NB4 (cell line): ENCODE measurements around the gene DISP2.

Source experiments
- POLR2A ChIP-seq: IDR thresholded peaks from 2 replicates; pipeline ENCODE4 v1.6.1; 2011; ENCODE audit warnings: mild to moderate bottlenecking; ENCODE audit not compliant: insufficient read length; ENCODE audit errors: extremely low read depth
- TF ChIP-seq, protein P1 (sequence below): IDR thresholded peaks from one replicate; pipeline ENCODE4 v1.5.1; 2012; ENCODE audit warnings: low read depth, low read length

DNA sequence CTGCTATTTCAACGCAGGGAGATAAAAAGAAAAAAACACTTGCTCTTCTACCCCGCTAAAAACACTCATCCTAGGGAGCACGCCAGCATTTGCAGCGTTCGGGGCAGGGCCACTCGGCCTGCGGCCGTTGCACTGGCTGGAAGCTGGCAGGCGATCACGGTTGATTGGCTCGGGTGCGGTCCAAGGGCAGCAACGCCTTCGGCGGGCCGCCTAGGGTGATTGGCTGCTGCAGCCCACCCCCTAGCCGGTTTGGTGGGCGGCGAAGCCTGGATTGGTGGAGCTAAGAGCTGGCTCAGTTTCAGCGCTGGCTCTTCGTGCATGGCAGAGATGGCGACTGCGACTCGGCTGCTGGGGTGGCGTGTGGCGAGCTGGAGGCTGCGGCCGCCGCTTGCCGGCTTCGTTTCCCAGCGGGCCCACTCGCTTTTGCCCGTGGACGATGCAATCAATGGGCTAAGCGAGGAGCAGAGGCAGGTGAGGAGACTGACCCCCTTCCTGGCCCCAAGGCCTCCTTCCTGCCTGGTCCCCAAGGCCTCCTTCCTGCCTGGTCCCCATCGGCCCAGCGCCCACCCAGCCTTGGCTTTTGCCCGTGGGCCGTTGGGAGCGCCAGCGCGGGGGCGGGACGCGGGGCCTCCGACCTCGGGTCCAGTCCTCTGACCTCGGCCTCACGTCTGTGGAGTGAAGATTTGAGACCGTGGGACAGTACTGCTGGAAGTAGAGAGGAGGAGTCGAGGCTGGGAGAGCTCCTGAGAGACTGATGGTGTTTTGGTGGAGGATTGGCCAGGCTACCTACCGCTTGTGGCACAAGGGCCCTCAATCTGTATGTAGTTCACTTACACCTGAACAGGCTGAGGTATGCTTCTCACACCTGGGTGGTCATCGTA, 47.7 kb downstream of the DISP2 start, which contains the start of gene IVD:
- peak; percentile 97 for TF ChIP-seq POLR2A
- TF ChIP-seq, protein P1, sequence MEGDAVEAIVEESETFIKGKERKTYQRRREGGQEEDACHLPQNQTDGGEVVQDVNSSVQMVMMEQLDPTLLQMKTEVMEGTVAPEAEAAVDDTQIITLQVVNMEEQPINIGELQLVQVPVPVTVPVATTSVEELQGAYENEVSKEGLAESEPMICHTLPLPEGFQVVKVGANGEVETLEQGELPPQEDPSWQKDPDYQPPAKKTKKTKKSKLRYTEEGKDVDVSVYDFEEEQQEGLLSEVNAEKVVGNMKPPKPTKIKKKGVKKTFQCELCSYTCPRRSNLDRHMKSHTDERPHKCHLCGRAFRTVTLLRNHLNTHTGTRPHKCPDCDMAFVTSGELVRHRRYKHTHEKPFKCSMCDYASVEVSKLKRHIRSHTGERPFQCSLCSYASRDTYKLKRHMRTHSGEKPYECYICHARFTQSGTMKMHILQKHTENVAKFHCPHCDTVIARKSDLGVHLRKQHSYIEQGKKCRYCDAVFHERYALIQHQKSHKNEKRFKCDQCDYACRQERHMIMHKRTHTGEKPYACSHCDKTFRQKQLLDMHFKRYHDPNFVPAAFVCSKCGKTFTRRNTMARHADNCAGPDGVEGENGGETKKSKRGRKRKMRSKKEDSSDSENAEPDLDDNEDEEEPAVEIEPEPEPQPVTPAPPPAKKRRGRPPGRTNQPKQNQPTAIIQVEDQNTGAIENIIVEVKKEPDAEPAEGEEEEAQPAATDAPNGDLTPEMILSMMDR: no peak
